CD8-positive, alpha-beta memory T cell (primary cell): ENCODE measurements around the gene SPATA3. TPM values are rescaled to one million over a fixed set of nuclear protein-coding genes. Genes with fewer than 3 reads are reported as not detected.
"Not testable (repeated sequence)": the region's sequence is repeated elsewhere in the genome, so short reads cannot be mapped to it uniquely, and the experiment has no call there.

Experiments used
- CTCF ChIA-PET: fragments of 350-600 bp; sonication (Branson Sonifier 250); formaldehyde crosslinking; loops from one replicate; lab custom pipeline; 2021; ENCODE audit warnings: antibody characterized with exemption; lab: Charles Lee
- POLR2A ChIA-PET: fragments of 350-600 bp; sonication (Branson Sonifier 250); formaldehyde crosslinking; loops from one replicate; lab custom pipeline; 2021; ENCODE audit warnings: antibody characterized with exemption; lab: Charles Lee
- DNase-seq, 5 donors: peaks; one replicate each; pipeline versions ENCODE4 v3.0.0 to v3.0.0-alpha.2; 2020 to 2022; ENCODE audit warnings: mixed read lengths in 1 of 5
- H3K27ac ChIP-seq: one replicate; pipeline ENCODE4 v1.7.0; 2013; ENCODE audit warnings: low read depth, mild to moderate bottlenecking, low read length, moderate library complexity
- H3K27me3 ChIP-seq: 2 replicates; pipeline ENCODE4 v1.7.0; 2013; ENCODE audit warnings: low read length, mild to moderate bottlenecking; ENCODE audit not compliant: insufficient read depth, poor library complexity, severe bottlenecking
- H3K36me3 ChIP-seq: 2 replicates; pipeline ENCODE4 v1.7.0; 2013; ENCODE audit warnings: mild to moderate bottlenecking, low read length, moderate library complexity; ENCODE audit not compliant: insufficient read depth
- H3K4me1 ChIP-seq: 2 replicates; pipeline ENCODE4 v1.7.0; 2013; ENCODE audit warnings: mild to moderate bottlenecking, low read length, moderate library complexity; ENCODE audit not compliant: insufficient read depth
- H3K4me3 ChIP-seq: 2 replicates; pipeline ENCODE4 v1.7.0; 2013; ENCODE audit warnings: mild to moderate bottlenecking, low read length
- H3K9me3 ChIP-seq: 2 replicates; pipeline ENCODE4 v1.7.0; 2013; ENCODE audit warnings: mild to moderate bottlenecking, low read length
- H3K27ac Mint-ChIP-seq, 8 donors: one replicate each; pipeline ENCODE4 v1.8.0; 2020 to 2021; ENCODE audit warnings: mixed read lengths in 8 of 8, mild to moderate bottlenecking in 6 of 8, inconsistent platforms in 3 of 8, moderate library complexity in 3 of 8
- H3K27me3 Mint-ChIP-seq, 2 donors: one replicate each; pipeline ENCODE4 v1.8.0; 2020 to 2021; ENCODE audit warnings: mixed read lengths in 2 of 2, mild to moderate bottlenecking in 1 of 2, moderate library complexity in 1 of 2
- H3K36me3 Mint-ChIP-seq, 3 donors: one replicate each; pipeline ENCODE4 v1.8.0; 2020 to 2021; ENCODE audit warnings: mixed read lengths in 3 of 3, inconsistent platforms in 1 of 3, mild to moderate bottlenecking in 1 of 3
- H3K4me1 Mint-ChIP-seq, 3 donors: one replicate each; pipeline ENCODE4 v1.8.0; 2020 to 2021; ENCODE audit warnings: mixed read lengths in 3 of 3, inconsistent platforms in 1 of 3, mild to moderate bottlenecking in 1 of 3
- H3K4me3 Mint-ChIP-seq, 7 donors: one replicate each; pipeline ENCODE4 v1.8.0; 2020 to 2021; ENCODE audit warnings: mixed read lengths in 7 of 7, mild to moderate bottlenecking in 6 of 7, moderate library complexity in 4 of 7, inconsistent platforms in 2 of 7
- H3K9me3 Mint-ChIP-seq, 5 donors: one replicate each; pipeline ENCODE4 v1.8.0; 2020 to 2022; ENCODE audit warnings: mixed read lengths in 5 of 5, mild to moderate bottlenecking in 3 of 5, moderate library complexity in 2 of 5, inconsistent platforms in 1 of 5
- polyA plus RNA-seq: library from polyadenylated mRNA; unstranded; fragments of 300-500 nt; fragmentation: Illumina TruSeq; gene quantifications from one replicate; pipeline ENCODE4 v1.2.3, GENCODE V29; 2021
- total RNA-seq, 2 experiments: library from RNA; stranded (reverse); gene quantifications; one replicate each; pipeline ENCODE4 v1.2.3, GENCODE V29; 2021

Gene SPATA3
- total and polyA plus RNA-seq, 3 experiments from 2014 or later, result 0.24 TPM; not detected in 2

DNA sequence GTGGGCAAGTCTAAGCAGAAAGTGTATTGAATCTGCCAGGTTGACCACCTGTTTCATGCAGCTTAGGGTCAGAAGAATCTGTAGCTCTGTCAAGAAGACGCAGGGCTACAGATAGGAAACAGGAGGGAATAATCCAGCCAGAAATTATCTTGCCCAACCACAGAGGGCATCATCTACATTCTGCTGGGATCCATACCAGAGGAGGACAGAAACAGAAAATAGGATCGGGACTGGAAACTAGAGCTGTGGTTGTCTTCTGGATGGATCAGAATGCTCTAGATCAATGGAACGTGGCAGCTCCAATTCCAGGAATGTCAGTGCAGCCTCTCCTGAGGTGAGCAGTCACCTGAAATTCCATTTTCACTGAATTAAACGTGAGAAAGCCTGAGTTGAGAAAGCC lies 3.6 kb downstream of the SPATA3 start:
- H3K36me3 Mint-ChIP-seq, result peaks cover 0 to 7% (median 2%) of the 10 kb centered on the region in 3 donors
- H3K27ac ChIP-seq, result no peak overlapping the region
- DNase-seq, result no peak
- no peak overlapping the region for H3K4me3 ChIP-seq
- H3K36me3 ChIP-seq, result no peaks in the 10 kb centered on the region
- H3K9me3 Mint-ChIP-seq, result peaks cover 0 to 6% (median 0%) of the 10 kb centered on the region in 5 donors
- H3K4me1 ChIP-seq, result no peaks in the 10 kb centered on the region
- no peaks in the 10 kb centered on the region for H3K4me1 Mint-ChIP-seq
- POLR2A ChIA-PET, result no interaction called here
- no peak overlapping the region for H3K4me3 Mint-ChIP-seq
- CTCF ChIA-PET, result interaction anchor here (1.4 kb wide), 1 partner anchor 12 kb away, joined by 4 read pairs; no protein-coding TSS in a partner anchor
- peaks cover 35 to 69% of the 10 kb centered on the region in 2 donors for H3K27me3 Mint-ChIP-seq
- H3K9me3 ChIP-seq, result no peaks in the 10 kb centered on the region
- no peak overlapping the region for H3K27ac Mint-ChIP-seq
- H3K27me3 ChIP-seq, result peaks cover 7% of the 10 kb centered on the region

- Mint-ChIP-seq H3K27ac (no peak overlapping the region), H3K27me3 (peaks cover 34 to 62% of the 10 kb centered on the region in 2 donors), H3K4me3 (no peak overlapping the region), H3K4me1 (peaks cover 0 to 2% (median 0%) of the 10 kb centered on the region in 3 donors), H3K36me3 (peaks cover 0 to 13% (median 2%) of the 10 kb centered on the region in 3 donors), H3K9me3 (peaks cover 0 to 8% (median under 1%) of the 10 kb centered on the region in 5 donors)
- H3K27me3 ChIP-seq, result peaks cover 7% of the 10 kb centered on the region
- H3K4me1 ChIP-seq, result no peaks in the 10 kb centered on the region
- H3K36me3 ChIP-seq, result no peaks in the 10 kb centered on the region
- CTCF ChIA-PET, result no interaction called here
- H3K9me3 ChIP-seq, result no peaks in the 10 kb centered on the region
- POLR2A ChIA-PET, result no interaction called here
- H3K27ac ChIP-seq, result no peak overlapping the region
- no peak for DNase-seq
- H3K4me3 ChIP-seq, result no peak overlapping the region
Measured at GRCh38 chr2:231000211-231000904, 4.4 kb downstream of the SPATA3 start.

DNA sequence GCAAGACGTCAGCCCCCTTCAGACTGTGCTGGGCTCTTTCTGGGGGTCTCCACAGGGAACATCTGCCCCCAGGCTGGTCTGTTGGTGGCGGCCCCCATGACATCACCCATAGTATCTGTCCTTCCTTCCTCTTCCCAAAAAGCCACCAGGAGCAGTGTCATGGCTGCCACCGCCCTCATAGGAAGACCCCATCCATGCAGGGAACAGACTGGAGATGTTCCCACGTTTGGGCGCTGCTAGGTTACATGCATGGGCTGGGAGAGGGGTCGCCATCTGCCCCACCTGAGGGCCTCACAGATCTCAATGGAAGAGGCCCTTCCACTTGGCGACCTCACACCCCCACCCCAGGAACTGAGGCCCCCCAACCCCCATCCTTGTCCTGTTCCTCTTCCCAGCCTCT lies 5.1 kb downstream of the SPATA3 start:
- CTCF ChIA-PET, result no interaction called here

GRCh38 chr2:231001921-231002320 lies 6.0 kb downstream of the SPATA3 start:
- Histone ChIP-seq H3K9me3 (no peaks in the 10 kb centered on the region), H3K4me3 (no peak overlapping the region)
- CTCF ChIA-PET, result interaction anchor here (1.3 kb wide), 1 partner anchor 178 kb away, joined by 4 read pairs; no protein-coding TSS in a partner anchor

More for the DNA sequence above, 5.1 kb downstream of the SPATA3 start:
- H3K27ac ChIP-seq, result no peak overlapping the region
- no peak overlapping the region for H3K27ac Mint-ChIP-seq
- H3K9me3 Mint-ChIP-seq, result peaks cover 0 to 8% (median 3%) of the 10 kb centered on the region in 5 donors
- POLR2A ChIA-PET, result no interaction called here
- peaks cover 0 to 16% (median 2%) of the 10 kb centered on the region in 3 donors for H3K36me3 Mint-ChIP-seq
- H3K27me3 ChIP-seq, result peaks cover 7% of the 10 kb centered on the region
- H3K9me3 ChIP-seq, result no peaks in the 10 kb centered on the region
- peaks cover 0 to 5% (median 2%) of the 10 kb centered on the region in 3 donors for H3K4me1 Mint-ChIP-seq
- peaks cover 32 to 58% of the 10 kb centered on the region in 2 donors for H3K27me3 Mint-ChIP-seq
- no peaks in the 10 kb centered on the region for H3K4me1 ChIP-seq
- no peak overlapping the region for H3K4me3 ChIP-seq
- H3K36me3 ChIP-seq, result no peaks in the 10 kb centered on the region
- H3K4me3 Mint-ChIP-seq, result no peak overlapping the region
- DNase-seq, result no peak

DNA sequence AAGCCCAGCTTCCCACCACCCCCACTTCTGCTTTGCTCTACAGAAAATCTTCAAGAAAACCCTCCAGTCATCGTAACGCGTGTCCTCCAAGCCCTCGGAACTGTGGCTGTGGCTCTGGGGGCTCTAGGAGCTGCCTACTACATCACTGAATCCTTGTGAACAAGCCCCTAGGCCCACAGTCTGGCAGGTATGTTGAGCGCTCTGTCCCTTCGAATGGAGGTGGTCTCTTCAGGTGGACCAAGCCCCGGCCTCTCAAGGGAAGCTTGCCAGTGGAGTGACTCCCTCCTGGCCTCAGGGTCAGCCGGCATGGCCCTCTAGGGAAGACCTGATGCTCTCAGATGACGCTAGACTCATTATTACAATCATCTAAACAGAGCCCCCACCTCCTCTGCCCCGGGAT lies 6.7 kb downstream of the SPATA3 start:
- no peaks in the 10 kb centered on the region for H3K9me3 ChIP-seq
- Mint-ChIP-seq H3K36me3 (peaks cover 0 to 12% (median 0%) of the 10 kb centered on the region in 3 donors), H3K4me3 (no peak overlapping the region), H3K27me3 (peaks cover 25 to 49% of the 10 kb centered on the region in 2 donors), H3K9me3 (peaks cover 0 to 3% (median 3%) of the 10 kb centered on the region in 5 donors), H3K27ac (peak overlapping the region in 1 of 8 donors; percentile 38), H3K4me1 (peaks cover 0 to 5% (median 2%) of the 10 kb centered on the region in 3 donors)
- CTCF ChIA-PET, result interaction anchor here (1.3 kb wide), 1 partner anchor 178 kb away, joined by 4 read pairs; no protein-coding TSS in a partner anchor
- no peaks in the 10 kb centered on the region for H3K36me3 ChIP-seq
- DNase-seq, result no peak
- H3K4me1 ChIP-seq, result no peaks in the 10 kb centered on the region
- peaks cover 7% of the 10 kb centered on the region for H3K27me3 ChIP-seq
- POLR2A ChIA-PET, result no interaction called here
- no peak overlapping the region for H3K27ac ChIP-seq
- H3K4me3 ChIP-seq, result no peak overlapping the region

More at GRCh38 chr2:231001921-231002320, 6.0 kb downstream of the SPATA3 start:
- H3K36me3 Mint-ChIP-seq, result peaks cover 0 to 16% (median 2%) of the 10 kb centered on the region in 3 donors
- Histone ChIP-seq H3K27ac (no peak overlapping the region), H3K27me3 (peaks cover 7% of the 10 kb centered on the region), H3K4me1 (no peaks in the 10 kb centered on the region), H3K36me3 (no peaks in the 10 kb centered on the region)
- H3K9me3 Mint-ChIP-seq, result peaks cover 0 to 6% (median 3%) of the 10 kb centered on the region in 5 donors
- H3K4me1 Mint-ChIP-seq, result peaks cover 0 to 5% (median 2%) of the 10 kb centered on the region in 3 donors
- peaks cover 25 to 53% of the 10 kb centered on the region in 2 donors for H3K27me3 Mint-ChIP-seq
- no peak for DNase-seq
- no peak overlapping the region for H3K4me3 Mint-ChIP-seq
- POLR2A ChIA-PET, result interaction anchor here (0.6 kb wide), 1 partner anchor 188 kb away, joined by 3 read pairs; no protein-coding TSS in a partner anchor
- no peak overlapping the region for H3K27ac Mint-ChIP-seq

- H3K27me3 ChIP-seq, result peaks cover 7% of the 10 kb centered on the region
- H3K9me3 ChIP-seq, result no peaks in the 10 kb centered on the region
- H3K4me3 ChIP-seq, result no peak overlapping the region
- H3K36me3 ChIP-seq, result no peaks in the 10 kb centered on the region
- no peak overlapping the region for H3K27ac ChIP-seq
- Mint-ChIP-seq H3K36me3 (peaks cover 0 to 12% (median 0%) of the 10 kb centered on the region in 3 donors), H3K4me3 (no peak overlapping the region), H3K27me3 (peaks cover 25 to 45% of the 10 kb centered on the region in 2 donors), H3K27ac (no peak overlapping the region), H3K9me3 (peaks cover 0 to 3% (median 3%) of the 10 kb centered on the region in 5 donors), H3K4me1 (peaks cover 0 to 5% (median 2%) of the 10 kb centered on the region in 3 donors)
- POLR2A ChIA-PET, result no interaction called here
- CTCF ChIA-PET, result interaction anchor here (1.3 kb wide), 1 partner anchor 179 kb away, joined by 4 read pairs; no protein-coding TSS in a partner anchor
- no peak for DNase-seq
- H3K4me1 ChIP-seq, result no peaks in the 10 kb centered on the region
Measured at GRCh38 chr2:231003186-231003585, 7.3 kb downstream of the SPATA3 start.

GRCh38 chr2:231004930-231005329 lies 9.0 kb downstream of the SPATA3 start:
- H3K4me1 ChIP-seq, H3K4me3 ChIP-seq, DNase-seq, H3K4me1 Mint-ChIP-seq, H3K9me3 Mint-ChIP-seq, H3K27ac ChIP-seq, CTCF ChIA-PET, POLR2A ChIA-PET, H3K9me3 ChIP-seq, H3K27me3 ChIP-seq, H3K36me3 ChIP-seq: not testable (repeated sequence)
- Mint-ChIP-seq H3K27me3 (peaks cover 25 to 30% of the 10 kb centered on the region in 2 donors), H3K4me3 (peak overlapping the region in 1 of 7 donors; percentile 33), H3K36me3 (peaks cover 0 to 12% (median 0%) of the 10 kb centered on the region in 3 donors), H3K27ac (peak overlapping the region in 1 of 8 donors; percentile 66)
